HG02884 (cell line): ENCODE results near the gene NAV3.

Experiments
- ATAC-seq: cut with Tn5 transposase; IDR thresholded peaks from one replicate; pipeline ENCODE4 v1.9.1; 2021; ENCODE audit warnings: mild to moderate bottlenecking, moderate library complexity; ENCODE audit not compliant: unreplicated experiment

Gene NAV3

GRCh38 chr12:77845831-77846230, 15.1 kb downstream of the NAV3 start:
- no peak for ATAC-seq

- peak; percentile 96 for ATAC-seq
These were observed 16.4 kb downstream of the NAV3 start for GRCh38 chr12:77847060-77847541.

GRCh38 chr12:77847680-77848431, 17.2 kb downstream of the NAV3 start:
- ATAC-seq = peak; percentile 33

DNA sequence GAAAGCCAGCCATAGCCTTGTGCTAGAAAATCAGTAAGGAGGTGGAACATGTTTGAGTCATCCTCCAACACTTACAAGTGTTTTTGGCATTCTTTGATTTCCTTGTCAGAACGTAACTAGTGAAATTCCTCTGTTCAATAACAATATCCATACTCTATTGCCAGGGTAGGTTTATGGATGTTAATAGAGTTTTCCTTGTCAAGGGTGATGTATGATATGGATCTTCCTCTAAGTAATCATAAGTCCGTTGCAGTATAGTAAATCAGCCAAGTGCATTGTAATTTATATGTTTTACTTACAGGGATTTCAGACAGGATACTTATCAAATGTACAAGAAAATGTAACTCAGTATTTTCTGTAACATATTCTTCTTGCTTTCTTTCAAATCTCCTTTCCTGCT, 19.4 kb downstream of the NAV3 start:
- ATAC-seq = no peak

DNA sequence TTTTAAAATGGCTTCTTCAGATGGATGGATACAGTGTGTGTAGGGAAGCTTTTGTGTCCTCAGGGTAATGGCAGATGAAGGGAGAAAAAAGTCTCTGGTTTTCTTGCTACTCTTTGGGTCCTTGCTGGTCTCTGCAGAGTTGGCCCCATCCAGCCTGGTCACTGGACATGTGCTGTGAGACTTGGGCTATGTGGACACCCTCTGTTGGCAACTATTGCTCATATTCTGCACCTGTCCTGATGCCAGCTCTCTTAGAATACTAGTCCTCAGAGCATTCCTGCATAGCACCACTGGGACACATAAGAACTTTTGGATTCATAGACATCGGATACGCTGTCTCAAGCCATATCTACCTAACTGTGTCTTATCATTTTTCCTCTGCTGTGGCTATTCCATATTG, 20.0 kb downstream of the NAV3 start:
- ATAC-seq = no peak

DNA sequence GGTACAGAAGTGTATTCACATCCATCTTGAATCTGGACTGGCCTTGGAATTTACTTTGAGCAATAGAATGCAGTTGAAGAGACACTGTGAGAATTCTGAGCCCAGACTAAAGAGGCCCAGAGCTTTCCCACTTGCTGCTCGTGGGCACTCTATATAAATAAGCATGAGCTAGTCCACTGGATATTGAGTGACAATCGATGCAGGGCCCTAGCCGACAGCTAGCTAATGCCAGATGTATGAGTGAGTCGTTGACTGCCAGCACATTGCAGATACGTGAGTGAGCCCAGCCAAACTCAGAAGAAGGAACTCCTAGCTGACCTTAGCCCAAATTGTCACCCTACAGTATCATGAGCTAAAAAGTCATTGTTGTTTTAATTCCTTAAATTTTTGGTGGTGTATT, 24.9 kb downstream of the NAV3 start:
- no peak for ATAC-seq

DNA sequence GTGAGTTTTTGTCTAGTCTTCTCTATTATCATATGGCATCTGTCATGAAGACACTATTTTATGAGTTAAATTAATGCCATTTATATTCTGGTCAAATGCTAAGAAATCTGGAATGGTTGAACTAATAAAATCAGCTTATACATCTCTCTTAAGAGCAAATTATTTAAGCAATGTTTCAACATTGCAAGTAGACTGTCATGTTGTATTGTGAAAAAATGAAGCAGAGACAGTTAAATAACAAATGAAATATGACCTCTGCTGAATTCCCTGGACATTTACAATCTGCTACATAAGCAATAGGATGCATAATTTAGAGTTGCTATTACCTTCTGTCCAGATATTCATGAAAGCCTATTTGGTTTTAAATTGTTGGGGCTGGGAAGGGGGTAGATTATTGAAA, 30.6 kb downstream of the NAV3 start:
- ATAC-seq = no peak

DNA sequence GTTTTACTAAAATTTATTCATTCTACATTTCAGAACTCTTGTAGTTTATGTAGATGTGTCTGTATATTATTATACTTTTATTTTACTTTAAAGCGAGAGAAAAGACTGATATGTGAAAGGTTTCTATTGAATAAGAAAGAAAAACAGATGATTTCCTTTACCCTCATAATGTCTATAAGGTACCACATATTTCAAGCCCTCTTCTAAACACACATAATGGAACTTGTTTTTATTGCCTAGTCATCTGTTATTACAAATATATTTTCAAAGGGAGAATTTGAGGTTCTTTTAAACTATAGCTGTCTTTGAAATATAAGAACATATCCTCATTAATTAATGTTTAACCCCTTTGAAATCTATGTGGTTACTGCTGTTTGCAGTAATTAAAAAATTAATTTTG, 34.5 kb downstream of the NAV3 start:
- ATAC-seq = no peak

DNA sequence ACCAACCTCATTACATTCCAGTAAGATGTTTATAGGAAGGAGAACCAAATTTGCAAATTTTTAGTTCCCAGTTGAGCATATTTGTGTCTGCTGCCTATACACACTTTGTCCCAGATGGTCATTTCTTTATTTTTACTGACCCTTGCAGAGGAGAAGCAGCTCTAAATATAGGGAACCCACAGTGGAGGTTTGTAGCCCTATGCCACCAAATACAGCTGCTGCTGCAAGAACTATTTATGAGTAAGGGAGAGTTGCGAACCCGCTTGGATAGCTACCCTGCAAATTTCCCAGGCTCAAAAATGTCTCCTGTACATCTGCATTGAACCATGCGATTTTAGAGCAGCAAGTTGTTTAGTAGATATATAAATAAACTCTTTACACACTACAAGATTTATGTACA, 48.2 kb downstream of the NAV3 start:
- no peak for ATAC-seq

GRCh38 chr12:77882709-77883108, 52.0 kb downstream of the NAV3 start:
- peak; percentile 70 for ATAC-seq

GRCh38 chr12:77888611-77889010, 57.9 kb downstream of the NAV3 start:
- no peak for ATAC-seq

GRCh38 chr12:77891518-77892147, 60.9 kb downstream of the NAV3 start:
- ATAC-seq = no peak

DNA sequence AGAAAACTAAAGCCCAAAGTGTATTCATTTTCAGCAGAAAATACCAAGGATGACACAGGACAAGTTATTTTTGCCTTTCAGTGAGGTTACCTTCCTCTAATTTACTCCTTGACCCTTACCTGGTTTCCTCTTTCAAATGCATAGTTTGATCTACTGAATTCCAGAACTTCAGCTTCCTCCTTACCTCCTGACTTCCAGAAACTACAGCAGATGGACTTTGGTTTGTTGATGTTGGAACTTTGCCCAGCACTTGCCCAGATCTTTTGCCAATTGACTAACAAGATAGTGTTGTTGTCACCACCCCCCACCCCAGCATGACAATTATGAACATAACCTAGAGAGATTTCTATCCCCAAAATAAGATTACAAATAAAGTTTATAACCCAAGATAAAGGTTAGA, 63.2 kb downstream of the NAV3 start:
- ATAC-seq = no peak

- no peak for ATAC-seq
These were observed 63.9 kb downstream of the NAV3 start for GRCh38 chr12:77894556-77894955.

GRCh38 chr12:77895699-77896098, 65.0 kb downstream of the NAV3 start:
- no peak for ATAC-seq

DNA sequence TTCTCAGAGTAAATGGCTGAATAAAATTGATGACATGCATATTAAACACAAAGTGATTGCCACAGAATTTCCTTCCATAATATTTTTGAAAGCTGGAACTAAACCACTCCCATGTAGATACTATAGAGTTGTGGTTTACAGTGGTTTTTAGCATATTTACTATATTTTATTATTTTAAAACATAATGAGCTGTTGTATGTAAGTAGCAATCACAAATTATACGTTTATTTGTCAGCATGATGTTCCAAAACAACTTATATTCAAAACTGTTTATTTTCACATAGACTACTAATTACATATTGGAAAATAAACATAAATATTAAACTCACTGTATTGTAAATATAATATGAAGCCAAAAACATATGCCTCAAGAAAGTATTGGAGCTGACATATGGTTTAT, 77.2 kb downstream of the NAV3 start:
- no peak for ATAC-seq

DNA sequence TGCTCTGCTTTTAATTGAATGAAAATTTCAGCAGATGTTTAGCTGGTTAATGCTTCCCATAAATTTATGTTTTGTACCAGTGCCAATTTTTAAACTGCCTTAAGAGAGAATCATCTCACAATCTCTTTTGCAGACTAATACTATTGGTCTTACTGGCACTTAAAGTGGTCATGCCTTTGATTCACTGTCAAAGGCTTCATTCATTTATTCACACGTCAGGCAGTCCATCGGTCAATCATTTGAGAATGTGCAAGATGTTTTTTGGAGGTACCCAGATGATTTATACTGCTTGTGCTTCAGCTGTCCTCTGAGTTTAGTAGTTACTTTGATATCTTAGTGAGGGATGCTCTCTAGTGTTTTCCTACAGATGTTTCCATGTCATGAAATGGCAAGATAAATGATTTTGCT, 83.4 kb downstream of the NAV3 start:
- no peak for ATAC-seq

DNA sequence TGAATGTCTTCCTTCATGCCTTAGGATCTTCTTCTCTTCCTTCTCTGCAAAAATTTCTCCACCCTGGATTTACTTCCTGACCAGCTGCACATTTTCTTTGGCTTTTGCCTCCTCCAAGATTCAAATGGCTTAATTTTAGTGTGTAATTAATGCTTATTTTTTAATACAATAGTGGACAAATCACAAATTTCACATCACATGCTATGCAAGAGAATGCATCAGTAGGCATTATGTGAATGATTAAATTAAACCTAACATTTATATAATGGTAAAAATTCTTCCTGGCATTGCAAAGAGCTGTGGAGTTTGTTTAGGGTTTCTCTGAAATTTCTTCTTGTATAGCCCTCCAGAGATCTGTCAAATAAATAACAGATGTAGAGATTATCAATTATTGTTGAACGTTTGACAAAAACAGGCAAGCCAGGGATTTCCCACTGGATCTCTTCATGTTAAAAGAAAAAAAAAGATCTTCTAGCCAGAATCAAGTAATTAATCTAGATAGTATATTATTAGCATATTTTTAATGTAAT, 84.4 kb downstream of the NAV3 start:
- ATAC-seq = no peak

DNA sequence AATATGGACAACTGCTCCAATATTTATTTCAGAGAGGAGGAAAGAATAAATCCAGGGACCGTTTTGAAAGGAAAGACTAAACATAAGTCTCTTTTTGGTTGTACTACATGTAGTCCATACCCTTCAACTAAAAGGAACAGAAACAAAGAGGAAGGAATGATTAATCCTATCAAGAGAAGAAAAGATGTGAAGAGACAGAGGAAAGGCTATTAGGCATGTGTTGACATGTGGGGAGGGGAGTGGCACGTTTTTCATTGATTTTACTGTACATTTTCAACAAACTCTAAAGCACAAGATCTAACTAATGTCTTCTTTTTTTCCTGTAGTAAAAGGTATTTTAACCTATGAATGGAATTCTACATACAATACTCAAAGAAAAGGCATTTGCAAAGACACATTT, 85.6 kb downstream of the NAV3 start:
- ATAC-seq = no peak

DNA sequence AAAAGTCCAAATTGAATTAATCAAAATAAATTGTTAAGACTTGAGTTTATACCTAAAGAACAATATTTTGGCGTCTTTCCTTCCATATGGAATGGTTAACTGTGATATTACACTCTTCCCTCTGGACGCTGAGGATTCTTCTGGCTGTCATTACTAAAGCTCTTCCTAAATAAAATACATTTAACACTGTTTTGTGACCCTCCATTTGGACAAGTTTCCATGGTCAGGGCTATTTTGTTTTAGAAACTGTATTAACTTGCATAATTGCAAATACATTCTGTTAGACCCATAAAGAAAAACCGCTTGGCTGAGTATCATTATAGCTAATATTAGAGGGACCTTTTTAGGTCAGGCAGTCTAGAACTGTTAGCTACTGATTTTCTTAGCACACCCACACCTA, 87.4 kb downstream of the NAV3 start:
- no peak for ATAC-seq

DNA sequence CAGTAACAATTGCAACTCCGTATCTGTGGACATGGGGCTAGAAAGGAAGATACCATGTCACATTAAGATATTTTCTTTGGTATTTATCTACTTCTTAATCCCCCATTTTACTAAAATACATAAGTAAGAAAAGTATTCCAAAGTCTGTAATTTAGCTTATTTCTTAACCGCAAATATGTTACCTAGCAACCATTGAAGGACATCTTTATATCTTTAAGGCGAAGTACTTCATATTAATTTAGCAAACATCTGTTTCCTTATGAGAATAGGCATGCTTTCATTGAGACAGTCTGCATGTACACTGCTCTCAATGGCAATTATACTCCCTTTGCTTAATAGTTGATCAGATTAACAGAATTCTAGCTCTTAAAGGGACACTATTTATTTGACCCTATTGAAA, 88.8 kb downstream of the NAV3 start:
- ATAC-seq = no peak

GRCh38 chr12:77923882-77924281, 93.2 kb downstream of the NAV3 start:
- ATAC-seq = no peak
